ENCODE results near the gene MTREX.

DNA sequence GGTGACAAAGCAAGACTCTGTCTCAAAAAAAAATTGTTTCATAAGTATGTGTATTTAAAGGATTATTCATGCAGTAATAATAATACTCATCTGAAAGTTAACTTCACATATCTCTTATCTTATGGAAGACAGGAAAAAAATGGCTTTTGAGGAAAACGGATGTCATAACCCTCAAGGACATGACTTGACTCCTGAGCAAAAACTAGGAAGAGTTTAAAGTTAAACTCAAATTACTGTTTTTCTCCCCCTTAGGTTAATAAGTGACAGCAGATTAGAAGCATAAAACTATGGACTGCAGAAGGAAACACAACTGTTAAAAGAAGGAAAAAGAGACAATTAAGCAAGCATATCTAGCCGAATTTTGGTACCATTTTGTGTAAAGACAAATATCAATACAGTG lies 16.8 kb upstream of the MTREX start:
- TF ChIP-seq, protein P1, sequence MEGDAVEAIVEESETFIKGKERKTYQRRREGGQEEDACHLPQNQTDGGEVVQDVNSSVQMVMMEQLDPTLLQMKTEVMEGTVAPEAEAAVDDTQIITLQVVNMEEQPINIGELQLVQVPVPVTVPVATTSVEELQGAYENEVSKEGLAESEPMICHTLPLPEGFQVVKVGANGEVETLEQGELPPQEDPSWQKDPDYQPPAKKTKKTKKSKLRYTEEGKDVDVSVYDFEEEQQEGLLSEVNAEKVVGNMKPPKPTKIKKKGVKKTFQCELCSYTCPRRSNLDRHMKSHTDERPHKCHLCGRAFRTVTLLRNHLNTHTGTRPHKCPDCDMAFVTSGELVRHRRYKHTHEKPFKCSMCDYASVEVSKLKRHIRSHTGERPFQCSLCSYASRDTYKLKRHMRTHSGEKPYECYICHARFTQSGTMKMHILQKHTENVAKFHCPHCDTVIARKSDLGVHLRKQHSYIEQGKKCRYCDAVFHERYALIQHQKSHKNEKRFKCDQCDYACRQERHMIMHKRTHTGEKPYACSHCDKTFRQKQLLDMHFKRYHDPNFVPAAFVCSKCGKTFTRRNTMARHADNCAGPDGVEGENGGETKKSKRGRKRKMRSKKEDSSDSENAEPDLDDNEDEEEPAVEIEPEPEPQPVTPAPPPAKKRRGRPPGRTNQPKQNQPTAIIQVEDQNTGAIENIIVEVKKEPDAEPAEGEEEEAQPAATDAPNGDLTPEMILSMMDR (IDR thresholded peaks at IDR 0.05; ENCODE audit: low read depth, low read length): no peak
- TF ChIP-seq EZH2phosphoT487 (IDR thresholded peaks at IDR 0.05; ENCODE audit: low read depth): no peak

Measured in OCI-LY3 (cell line).